ENCODE data around the gene PLA2G7.

DNA sequence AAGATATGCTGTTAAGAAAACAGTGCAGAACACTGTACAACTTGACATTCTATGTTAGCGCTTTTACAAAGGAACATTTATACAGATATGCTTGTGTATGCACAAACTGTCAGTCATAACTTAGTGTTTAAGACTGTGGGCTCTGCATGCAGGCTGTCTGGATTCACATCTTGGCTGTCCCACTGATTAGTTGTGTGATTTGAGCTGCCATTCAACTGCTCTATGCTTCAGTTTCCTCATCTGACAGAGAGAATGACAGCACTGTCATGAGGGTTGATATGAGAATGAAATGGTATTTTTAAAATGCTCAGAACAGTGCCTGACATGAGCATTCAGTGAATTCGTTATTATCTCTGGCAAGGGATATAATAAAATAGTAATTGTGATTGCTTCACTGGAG, 73.7 kb downstream of the PLA2G7 start:
- TF ChIP-seq POLR2A (IDR thresholded peaks at IDR 0.05) = no peak
- TF ChIP-seq, protein P1, sequence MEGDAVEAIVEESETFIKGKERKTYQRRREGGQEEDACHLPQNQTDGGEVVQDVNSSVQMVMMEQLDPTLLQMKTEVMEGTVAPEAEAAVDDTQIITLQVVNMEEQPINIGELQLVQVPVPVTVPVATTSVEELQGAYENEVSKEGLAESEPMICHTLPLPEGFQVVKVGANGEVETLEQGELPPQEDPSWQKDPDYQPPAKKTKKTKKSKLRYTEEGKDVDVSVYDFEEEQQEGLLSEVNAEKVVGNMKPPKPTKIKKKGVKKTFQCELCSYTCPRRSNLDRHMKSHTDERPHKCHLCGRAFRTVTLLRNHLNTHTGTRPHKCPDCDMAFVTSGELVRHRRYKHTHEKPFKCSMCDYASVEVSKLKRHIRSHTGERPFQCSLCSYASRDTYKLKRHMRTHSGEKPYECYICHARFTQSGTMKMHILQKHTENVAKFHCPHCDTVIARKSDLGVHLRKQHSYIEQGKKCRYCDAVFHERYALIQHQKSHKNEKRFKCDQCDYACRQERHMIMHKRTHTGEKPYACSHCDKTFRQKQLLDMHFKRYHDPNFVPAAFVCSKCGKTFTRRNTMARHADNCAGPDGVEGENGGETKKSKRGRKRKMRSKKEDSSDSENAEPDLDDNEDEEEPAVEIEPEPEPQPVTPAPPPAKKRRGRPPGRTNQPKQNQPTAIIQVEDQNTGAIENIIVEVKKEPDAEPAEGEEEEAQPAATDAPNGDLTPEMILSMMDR (IDR thresholded peaks at IDR 0.05) = no peak
- no peak for TF ChIP-seq POLR2AphosphoS5 (IDR thresholded peaks at IDR 0.05)
- TF ChIP-seq EP300 (IDR thresholded peaks at IDR 0.05) = no peak

All from stomach (tissue), 4 donors.